ENCODE data around the gene RUFY3.
"Not testable (repeated sequence)": the region's sequence is repeated elsewhere in the genome, so short reads cannot be mapped to it uniquely, and the experiment has no call there.

RUFY3 gene

DNA sequence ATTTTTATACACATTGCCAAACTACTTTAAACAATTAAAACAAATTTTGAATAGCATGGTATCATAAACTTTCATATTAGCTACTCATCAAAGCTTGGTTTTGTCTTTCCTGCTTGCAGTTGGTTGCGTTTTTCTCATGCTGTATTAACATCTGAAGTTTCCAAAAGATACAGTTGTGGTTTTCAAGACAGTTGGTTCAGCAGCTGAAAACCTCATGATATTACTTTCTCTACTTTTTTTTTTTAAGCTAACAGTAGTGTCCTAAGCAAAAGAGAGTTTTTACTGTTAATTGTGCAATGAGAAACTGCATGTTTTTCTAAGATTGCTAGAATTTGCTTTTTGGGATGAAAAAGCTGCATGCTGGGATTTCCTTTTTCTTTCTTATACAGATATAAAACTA, 15.2 kb downstream of the RUFY3 start:
- no peak for DNase-seq

DNA sequence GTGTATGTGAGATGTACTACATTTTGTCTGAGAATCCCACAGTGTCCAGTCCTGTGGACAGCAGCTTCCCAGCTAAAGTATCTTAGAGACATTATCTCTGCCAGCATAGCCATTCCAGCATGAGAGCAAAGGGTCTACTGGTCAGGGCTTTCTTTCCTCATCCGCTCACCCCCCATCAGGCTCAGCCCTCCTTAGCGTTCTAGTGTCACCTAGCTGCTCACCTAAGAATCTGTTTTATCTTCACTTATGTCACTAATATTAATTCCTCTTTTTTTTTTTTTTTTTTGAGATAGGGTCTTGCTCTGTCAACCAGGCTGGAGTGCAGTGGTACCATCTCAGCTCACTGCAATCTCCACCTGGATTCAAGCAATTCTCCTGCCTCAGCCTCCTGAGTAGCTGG, 15.6 kb downstream of the RUFY3 start:
- no peak for DNase-seq

DNA sequence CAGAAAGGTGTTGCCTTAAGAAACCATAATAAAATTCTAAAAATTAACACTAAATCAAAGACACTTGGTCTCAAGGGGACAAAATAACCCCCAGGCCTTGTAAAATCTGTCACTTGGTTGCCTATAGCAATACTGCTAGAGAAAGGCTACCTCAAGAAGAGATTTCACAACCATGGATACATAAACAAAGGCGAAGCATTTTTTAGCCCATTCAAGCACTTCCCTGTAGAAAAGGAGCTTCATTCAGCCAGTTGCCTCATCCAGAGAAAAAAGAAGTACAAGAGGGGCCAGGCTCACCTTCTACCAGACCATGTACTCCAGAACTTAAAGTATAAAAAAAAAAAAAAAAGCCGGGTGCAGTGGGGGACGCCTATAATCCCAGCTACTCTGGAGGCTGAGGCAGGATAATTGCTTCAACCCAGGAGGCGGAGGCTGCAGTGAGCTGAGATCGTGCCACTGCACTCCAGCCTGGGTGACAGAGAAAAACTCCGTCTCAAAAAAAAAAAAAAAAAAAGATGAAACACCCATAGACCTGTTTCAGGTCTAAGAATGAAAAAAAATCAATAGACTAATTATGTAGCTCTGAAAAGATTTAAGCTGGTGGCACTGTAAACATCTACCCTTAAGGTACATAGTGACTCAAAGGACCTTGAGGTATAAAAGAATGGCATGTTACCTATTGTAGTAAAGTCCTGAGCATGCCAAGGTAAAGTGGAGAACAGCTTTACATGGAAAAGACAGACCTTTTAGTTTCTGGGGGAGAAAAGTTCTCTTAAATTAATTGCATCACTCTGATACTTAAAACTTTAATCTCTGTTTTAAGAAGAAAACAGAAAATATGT, 18.0 kb downstream of the RUFY3 start:
- DNase-seq = no peak

DNA sequence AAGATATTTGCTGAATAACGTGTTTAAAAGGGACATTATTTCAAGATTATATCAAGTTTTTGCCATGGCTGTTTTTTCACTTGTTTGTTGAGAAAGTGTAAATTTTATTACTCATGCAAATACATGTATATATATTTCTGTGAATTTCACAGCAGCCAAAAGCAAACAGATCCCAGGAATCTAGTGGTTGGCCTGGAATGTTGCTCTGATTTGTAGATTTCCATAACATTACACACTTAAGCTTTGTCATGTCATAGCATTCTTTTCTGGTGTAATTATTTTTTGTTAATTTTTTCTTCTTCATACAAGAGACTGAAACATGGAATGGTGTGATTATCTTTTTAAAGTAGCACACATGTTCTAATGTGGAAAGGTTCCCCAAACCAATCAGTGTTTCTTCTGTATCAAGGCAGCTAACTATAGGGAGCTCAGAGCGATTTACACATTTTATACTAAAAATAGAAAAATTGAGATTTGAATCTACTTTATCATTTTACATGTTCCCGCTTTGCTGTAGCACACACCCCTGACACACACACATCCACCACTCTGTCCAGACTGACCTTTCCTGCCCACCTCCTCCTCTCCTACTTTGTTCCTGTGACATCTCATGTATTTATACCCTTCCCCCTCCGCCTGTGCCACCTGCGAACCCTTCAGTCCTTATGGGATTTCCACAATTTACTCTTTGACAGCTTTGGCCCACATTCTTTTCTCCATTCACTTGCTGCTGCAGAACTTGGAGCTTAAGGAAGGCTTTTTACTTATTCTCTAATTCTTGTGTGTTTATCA, 20.3 kb downstream of the RUFY3 start:
- DNase-seq = no peak

DNA sequence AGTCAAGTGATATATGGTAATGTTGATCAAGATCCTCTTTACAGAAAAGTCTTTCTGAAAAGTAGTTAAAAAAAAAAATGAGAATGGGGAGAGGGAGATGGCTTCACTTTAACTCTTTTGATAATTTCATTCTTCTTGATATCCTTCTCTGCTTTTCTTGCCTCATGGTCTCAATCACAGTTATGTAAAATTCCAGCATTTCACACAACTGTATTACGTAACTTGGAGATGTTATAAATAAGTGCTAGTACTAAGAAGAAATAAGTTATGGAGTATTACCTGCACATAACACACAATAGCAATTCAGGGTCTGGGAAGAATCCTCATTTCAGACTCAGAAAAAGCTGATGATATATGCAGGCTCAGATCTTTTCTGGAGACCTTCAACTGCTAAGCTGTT, 22.0 kb downstream of the RUFY3 start:
- no peak for DNase-seq

DNA sequence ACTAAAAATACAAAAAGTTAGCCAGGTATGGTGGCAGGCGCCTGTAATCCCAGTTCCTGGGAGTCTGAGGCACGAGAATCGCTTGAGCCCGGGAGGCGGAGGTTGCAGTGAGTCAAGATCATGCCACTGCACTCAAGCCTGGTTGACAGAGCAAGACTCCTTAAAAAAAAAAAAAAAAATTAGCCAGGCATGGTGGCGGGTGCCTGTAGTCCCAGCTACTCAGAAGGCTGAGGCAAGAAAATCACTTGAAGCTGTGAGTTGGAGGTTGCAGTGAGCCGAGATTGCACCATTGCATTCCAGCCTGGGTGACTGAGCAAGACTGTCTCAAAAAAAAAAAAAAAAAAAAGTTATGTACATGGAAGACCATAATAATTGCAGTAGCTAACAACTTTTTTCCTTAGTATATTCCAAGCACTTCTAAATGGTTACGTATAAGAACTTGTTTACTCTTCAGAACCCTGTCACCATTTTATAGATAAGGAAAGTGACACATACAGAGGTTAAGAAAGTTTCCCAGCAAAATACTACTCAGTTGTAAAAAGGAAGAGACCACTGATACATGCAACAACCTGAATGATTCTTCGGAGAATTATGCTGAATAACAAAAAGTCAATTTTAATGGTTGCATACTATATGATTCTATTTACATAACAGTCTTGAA, 24.5 kb downstream of the RUFY3 start:
- no peak for DNase-seq

DNA sequence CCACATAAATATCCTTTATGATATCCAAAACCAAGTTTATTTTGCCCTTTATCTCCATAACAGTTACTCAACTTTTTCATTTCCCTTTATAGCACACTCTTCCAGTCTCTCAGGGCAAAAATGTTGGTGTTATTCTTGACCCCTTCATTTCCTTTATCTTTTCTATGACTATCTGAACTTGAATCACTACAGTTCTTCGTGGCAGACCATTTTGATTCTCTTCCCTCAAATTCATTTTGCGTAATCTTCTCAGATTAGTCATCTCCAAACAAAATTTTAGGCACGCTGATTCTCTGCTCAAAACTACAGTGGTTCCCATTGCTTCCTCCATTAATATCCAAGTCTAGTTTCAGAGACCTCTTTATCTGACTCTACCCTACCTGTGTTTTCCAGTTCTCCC, 26.1 kb downstream of the RUFY3 start:
- DNase-seq = no peak

DNA sequence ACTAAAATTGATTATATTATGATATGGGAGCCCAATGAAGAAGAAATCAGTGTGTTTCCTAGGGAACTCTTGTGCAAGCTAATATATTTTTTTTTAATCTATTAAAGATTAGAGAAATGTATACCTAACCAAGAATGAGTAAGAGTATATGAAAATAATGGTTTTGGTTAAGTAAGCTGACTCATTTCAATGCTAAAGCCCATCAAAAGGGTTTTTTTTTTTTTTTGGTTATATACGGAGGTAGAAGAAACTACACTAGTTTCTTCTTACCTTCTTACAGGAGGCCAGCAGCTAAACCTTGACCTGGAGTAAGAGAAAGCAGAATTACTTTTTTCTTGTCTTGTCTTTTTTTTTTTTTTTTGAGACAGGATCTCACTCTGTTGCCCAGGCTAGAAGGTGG, 27.5 kb downstream of the RUFY3 start:
- no peak for DNase-seq

DNA sequence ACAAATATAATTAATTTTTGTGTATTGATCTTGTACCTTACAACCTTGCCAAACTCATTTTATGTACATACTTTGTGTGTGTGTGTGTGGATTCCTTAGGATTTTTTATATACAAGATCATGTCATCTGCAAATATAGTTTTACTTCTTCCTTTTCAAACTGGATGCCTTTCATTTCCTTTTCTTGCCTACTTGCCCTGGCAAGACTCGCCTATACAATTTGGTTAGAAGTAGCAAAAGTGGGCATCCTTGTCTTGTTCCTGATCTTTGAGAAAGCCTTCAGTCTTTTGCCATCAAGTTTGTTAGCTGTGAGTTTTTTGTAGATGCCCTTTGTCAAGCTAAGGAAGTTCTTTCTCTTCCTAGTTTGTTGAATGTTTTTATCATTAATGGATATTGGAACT, 30.5 kb downstream of the RUFY3 start:
- no peak for DNase-seq

DNA sequence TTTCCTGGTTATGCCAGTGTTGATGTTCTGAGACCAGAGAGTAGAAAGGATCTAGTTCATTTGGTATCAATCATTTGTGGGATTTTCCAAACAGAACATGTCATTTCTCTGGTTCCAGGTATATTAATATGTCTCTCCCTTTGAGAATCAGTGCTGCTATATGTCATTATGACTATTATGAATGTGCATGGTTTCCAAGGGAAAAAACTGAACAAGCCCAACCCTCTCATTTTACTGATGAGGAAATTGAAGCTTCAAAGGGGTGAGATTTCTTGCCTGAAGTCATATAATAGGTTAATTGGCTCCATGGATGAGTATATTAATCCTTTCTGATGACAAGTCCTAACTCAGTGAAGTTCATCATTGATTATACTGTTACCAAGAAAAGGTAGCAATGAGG, 31.9 kb downstream of the RUFY3 start:
- DNase-seq = no peak

DNA sequence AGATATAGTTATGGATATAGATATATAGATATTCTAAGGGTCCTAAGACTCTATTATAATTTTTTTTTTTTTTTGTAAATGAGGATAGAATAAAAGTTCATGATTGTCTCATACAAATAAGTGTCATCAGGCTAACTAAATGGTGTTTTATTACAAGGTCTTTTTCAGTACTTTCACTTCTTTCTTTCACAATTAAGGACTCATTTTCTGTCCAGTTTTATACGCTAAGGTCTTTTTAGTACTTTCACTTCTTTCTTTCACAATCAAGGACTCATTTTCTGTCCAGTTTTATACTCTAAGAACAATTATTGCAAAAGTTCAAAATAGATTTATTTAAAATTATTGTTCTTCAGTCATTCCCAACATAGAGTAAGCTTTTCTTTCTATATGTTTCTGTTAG, 32.7 kb downstream of the RUFY3 start:
- no peak for DNase-seq

DNA sequence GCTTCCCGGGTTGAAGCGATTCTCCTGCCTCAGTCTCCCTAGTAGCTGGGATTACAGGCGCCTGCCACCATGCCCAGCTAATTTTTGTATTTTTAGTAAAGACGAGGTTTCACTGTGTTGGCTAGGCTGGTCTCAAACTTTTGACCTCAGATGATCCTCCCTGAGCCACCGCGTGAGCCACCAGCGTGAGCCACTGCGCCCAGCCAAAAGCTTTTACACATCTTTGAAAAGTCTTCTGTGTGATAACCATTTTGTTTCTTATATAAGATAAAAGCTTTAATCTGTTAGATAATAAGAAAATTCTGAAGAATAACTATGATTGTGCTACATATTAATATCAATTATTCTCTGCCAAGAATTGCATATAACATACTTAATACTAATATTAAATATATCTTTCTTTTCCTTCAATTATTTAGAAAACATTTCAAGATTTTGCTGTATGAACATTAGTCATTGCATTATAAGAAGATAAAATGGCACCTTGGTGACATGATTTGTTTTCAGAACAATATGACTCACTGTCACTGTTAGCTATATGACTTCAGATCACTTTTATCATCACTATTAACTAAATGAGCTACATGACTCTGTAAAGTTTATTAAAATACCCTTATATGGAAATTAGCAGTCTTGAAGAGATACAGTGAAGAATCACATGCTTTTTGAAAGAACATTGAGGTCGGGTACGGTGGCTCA, 33.4 kb downstream of the RUFY3 start:
- no peak for DNase-seq

DNA sequence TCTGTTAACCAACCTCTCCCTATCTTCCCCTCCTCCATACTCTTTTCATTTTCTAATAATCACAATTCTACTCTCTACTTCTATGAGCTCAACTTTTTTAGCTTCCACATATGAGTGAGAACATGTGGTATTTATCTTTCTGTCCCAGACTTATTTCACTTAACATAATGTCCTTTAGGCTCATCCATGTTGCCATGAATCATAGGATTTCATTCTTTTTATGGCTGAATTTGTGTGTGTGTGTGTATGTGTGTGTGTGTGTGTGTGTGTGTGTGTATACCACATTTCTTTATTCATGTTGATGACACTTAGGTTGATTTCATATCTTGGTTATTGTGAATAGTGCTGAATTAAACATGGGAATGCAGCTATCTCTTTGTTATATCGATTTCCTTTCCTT, 37.4 kb downstream of the RUFY3 start:
- DNase-seq = no peak

DNA sequence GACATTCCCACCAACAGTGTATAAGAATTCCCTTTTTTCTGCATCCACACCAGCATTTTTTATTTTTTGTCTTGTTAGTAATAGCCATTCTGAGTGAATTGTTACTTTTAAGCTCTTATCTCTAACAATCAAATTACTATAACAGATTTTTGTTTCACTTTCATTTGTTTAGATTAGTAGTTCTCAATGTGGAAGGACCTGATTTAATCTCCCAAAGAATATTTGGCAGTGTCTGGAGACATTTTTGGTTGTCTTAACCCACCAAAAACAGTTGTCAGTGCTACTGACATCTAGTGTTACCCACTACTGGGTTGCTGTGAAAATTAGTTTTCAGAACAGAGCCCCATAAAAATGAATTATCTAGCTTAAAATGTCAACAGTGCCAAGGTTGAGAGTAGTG, 37.9 kb downstream of the RUFY3 start:
- no peak for DNase-seq

DNA sequence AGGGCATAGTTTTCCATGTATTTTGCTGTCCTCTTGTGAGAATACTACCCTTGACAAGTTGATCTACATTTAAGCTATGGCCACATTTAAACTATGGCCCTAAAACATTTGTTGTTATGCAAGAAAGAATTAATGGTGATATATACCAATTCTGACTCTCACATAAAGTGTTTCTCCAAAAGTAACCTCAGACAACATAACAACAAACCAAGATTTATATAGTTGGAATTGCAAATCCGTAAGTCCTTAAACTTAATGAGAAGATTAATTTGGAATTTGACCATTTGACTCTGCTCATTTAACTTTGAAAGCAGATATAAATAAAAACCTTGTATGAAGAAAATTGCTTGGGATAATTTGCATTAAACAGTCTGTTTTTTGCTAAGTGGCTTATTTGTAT, 38.9 kb downstream of the RUFY3 start:
- DNase-seq = no peak

DNA sequence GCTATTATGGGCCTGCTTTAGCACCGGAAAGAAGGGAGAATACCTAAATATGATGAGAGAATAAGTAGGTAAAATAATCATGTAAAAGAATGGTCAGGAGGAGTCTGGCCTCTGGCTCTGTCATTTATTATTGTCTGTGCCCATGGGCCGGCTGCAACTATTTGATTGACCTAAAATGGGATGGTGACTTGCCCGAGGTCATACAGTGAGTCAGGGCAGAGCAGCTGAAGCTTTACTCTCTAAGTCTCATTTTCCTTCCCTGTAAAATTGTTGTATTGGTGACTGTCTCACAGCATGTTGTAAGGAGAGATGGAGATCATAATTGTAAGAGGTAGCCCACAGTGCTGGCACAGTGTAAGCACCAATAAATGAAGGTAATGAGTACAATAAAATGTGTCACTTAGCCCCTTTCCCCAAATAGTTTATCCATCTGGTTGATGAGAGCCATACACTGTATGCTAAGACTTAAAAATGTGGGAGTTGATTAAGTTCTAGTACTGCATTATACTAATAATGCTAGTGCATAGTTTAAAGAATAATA, 39.6 kb downstream of the RUFY3 start:
- DNase-seq = no peak

DNA sequence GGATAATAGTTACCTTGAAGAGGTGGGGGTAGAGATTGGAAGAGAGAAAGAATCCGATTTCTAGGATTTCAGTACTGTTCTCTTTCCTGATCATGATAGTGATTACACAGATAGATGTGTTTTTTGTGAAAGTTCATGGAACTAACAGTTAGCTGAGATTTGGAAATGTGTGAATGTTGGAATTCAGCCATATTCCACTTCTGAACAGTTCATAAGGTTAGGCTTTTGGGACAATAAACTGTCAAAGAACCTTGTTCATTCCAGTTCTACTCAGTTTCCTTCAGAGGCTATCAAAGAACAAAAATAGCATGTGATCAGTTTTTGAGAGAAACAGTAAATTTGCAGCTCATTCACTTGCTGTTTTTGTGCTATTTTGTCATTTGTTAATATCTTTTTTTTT, 43.6 kb downstream of the RUFY3 start:
- DNase-seq = no peak

DNA sequence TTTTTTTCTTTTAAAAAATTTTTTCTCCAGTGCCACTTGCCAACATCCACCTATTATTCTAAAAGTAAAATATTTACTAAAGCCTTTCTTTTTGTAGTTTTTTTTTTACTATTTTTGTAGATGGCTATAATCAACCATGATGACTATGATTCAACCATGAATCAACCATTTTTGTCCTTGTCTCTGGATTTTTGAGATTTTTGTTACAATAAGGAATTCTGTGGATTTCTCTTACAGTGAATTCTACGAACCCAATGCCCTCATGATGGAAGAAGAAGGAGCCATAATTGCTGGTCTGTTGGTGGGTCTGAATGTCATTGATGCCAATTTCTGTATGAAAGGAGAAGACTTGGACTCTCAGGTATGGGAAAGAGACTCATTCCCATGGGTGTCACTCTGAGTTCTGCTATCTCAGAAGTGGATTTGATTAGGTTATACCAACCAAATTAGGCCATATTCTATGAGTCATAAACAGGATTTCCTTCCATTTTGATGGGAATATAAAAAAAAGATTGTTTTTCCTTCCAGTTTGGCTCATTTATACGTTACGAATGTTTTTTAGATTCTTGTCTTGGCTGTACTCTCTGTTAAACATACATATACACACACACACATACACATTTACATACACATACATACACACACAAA, 46.7 kb downstream of the RUFY3 start:
- DNase-seq = no peak

DNA sequence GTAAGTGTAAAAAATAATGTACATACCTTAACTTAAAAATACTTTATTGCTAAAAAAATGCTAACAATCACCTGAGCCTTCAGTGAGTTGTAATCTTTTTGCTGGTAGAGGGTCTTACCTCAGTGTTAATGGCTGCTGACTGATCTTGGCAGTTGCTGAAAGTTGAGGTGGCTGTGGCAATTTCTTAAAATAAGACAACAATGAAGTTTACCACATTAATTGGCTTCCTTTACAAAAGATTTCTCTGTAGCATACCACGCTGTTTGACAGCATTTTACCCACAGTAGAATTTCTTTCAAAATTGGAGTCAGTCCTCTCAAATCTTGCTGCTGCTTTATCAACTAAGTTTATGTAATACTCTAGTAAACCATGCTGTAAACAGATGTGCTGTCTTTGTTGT, 47.6 kb downstream of the RUFY3 start:
- DNase-seq = not testable (repeated sequence)

DNA sequence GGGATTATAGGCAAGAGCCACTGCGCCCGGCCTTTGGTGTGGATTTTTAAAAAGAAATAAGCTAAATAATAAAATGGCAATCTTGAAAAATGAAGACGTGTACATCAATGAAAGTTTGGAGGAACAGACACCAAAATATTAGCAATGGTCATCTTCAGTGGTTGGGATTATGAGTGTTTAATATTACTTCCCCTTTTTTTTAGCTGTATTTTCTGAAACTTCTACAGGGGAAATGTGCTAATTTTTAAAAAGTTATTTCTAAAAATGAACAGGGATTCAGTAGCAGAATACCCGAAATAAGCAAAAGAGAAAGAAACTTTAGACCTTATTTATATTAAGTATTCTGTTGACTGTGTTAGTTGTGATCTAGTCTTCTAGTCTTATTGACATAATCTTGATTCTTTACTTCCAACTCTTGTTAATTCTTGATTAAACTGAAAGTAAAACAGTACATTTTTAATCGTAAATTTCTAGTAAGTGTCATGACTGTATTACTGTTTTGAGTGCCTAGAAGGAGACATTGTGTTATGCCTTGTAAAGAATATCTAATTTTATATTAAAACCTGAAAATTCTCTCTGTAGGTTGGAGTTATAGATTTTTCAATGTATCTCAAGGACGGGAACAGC, 51.3 kb downstream of the RUFY3 start:
- no peak for DNase-seq

DNA sequence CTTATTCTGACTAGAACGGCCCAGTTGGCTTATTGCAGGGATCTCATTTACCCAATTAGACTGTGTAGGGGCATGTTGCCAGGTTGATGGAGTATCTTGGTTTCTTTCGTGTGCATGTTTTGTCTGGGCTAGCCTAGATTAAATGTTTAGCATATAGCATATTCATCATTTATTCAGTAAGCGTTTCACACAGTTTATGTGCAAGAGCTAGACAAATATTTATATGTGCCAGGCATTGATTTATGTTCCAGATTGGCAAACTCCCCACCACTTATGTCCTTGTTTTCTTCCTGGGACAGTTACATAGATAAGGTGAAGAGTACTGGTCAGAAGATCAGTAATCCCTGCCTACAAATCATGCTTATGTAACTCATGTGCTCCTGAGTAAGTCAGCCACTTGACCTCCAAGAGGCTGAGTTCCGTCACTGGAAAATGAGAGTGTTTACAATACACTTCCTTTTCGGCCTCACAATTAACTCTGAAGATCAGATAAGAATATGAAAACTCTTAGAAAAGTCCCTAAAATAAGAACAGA, 57.2 kb downstream of the RUFY3 start:
- DNase-seq = no peak

DNA sequence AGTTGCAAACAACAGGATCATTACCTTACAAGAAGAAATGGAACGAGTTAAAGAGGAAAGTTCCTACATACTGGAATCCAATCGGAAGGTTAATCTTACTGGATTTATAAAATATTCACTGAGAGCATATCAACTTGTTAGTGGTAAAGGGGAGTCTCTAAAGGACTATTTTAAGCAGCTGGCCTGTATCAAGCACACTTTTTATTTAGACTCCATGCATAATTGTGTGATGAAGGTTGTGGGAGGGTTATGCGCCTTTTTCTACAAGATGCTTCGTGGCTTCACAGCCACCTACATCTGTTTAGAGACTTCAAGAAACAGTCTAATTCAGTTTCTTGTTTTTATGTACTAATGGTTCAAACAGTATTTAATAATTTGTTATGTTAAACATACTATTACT, 61.3 kb downstream of the RUFY3 start:
- DNase-seq = no peak

Measured in activated T-cell treated with anti-CD3 and anti-CD28 coated beads for 4 hours (primary cell).